SJCRH30 (cell line): Measurements from ENCODE around the gene RHAG. TPM values are rescaled to one million over a fixed set of nuclear protein-coding genes. Genes with fewer than 3 reads are reported as not detected.
"Not testable (repeated sequence)": the region's sequence is repeated elsewhere in the genome, so short reads cannot be mapped to it uniquely, and the experiment has no call there.

Source experiments
- DNase-seq, 2 experiments: peaks; one replicate each; pipeline ENCODE4 v3.0.0-alpha.2; 2015 to 2020
- H3K27ac ChIP-seq: fragments of 250-450 bp; sonication (Bioruptor Pico); 2 replicates; pipeline ENCODE4 v1.5.1; 2020; ENCODE audit warnings: mild to moderate bottlenecking, moderate library complexity
- H3K27me3 ChIP-seq: fragments of 250-450 bp; sonication (Bioruptor Pico); 2 replicates; pipeline ENCODE4 v1.5.1; 2020; ENCODE audit warnings: mild to moderate bottlenecking, moderate library complexity
- H3K36me3 ChIP-seq: fragments of 250-450 bp; sonication (Bioruptor Pico); 2 replicates; pipeline ENCODE4 v1.5.1; 2020; ENCODE audit warnings: mild to moderate bottlenecking, moderate library complexity
- H3K4me1 ChIP-seq: fragments of 250-450 bp; sonication (Bioruptor Pico); 2 replicates; pipeline ENCODE4 v1.5.1; 2020; ENCODE audit warnings: mild to moderate bottlenecking, moderate library complexity
- H3K4me3 ChIP-seq: fragments of 250-450 bp; sonication (Bioruptor Pico); 2 replicates; pipeline ENCODE4 v1.5.1; 2020; ENCODE audit warnings: mild to moderate bottlenecking, moderate library complexity
- H3K9me3 ChIP-seq: fragments of 250-450 bp; sonication (Bioruptor Pico); replicated peaks from 2 replicates; pipeline ENCODE4 v1.5.1; 2020; ENCODE audit warnings: mild to moderate bottlenecking, moderate library complexity
- total RNA-seq: library from RNA; depleted of rRNA; stranded (reverse); fragments of >200 nt; shearing (Covaris generic); gene quantifications from 2 replicates; pipeline ENCODE4 v1.2.3, GENCODE V29; 2014

The RHAG gene
- total RNA-seq, 1 experiment from 2014 or later: not detected

GRCh38 chr6:49647476-49647875 is 10.8 kb upstream of the RHAG start:
- Histone ChIP-seq H3K27ac (no peak overlapping the region), H3K27me3 (no peaks in the 10 kb centered on the region), H3K4me3 (no peak overlapping the region), H3K9me3 (no peaks in the 10 kb centered on the region), H3K4me1 (no peaks in the 10 kb centered on the region), H3K36me3 (no peaks in the 10 kb centered on the region)
- DNase-seq: no peak

GRCh38 chr6:49646942-49647341 is 10.3 kb upstream of the RHAG start:
- no peak overlapping the region for H3K4me3 ChIP-seq
- H3K27me3 ChIP-seq: no peaks in the 10 kb centered on the region
- H3K27ac ChIP-seq: no peak overlapping the region
- DNase-seq: no peak
- no peaks in the 10 kb centered on the region for H3K9me3 ChIP-seq
- no peaks in the 10 kb centered on the region for H3K36me3 ChIP-seq
- H3K4me1 ChIP-seq: no peaks in the 10 kb centered on the region

- Histone ChIP-seq H3K4me1 (no peaks in the 10 kb centered on the region), H3K27ac (no peak overlapping the region), H3K9me3 (no peaks in the 10 kb centered on the region), H3K4me3 (no peak overlapping the region), H3K36me3 (no peaks in the 10 kb centered on the region), H3K27me3 (no peaks in the 10 kb centered on the region)
- DNase-seq: no peak
These were observed 9.6 kb upstream of the RHAG start for GRCh38 chr6:49646130-49646824.

GRCh38 chr6:49645139-49645538 is 8.5 kb upstream of the RHAG start:
- DNase-seq: no peak
- Histone ChIP-seq H3K9me3 (no peaks in the 10 kb centered on the region), H3K4me3 (no peak overlapping the region), H3K27ac (no peak overlapping the region), H3K36me3 (no peaks in the 10 kb centered on the region), H3K27me3 (no peaks in the 10 kb centered on the region), H3K4me1 (no peaks in the 10 kb centered on the region)

GRCh38 chr6:49639177-49639817 is 2.7 kb upstream of the RHAG start:
- no peak for DNase-seq
- Histone ChIP-seq H3K4me3 (no peak overlapping the region), H3K27ac (no peak overlapping the region), H3K27me3 (no peaks in the 10 kb centered on the region), H3K9me3 (no peaks in the 10 kb centered on the region), H3K36me3 (no peaks in the 10 kb centered on the region), H3K4me1 (no peaks in the 10 kb centered on the region)

GRCh38 chr6:49637350-49637731 is 702 bp upstream of the RHAG start:
- no peak overlapping the region for H3K4me3 ChIP-seq
- H3K27ac ChIP-seq: no peak overlapping the region
- DNase-seq: no peak
- no peaks in the 10 kb centered on the region for H3K9me3 ChIP-seq
- no peaks in the 10 kb centered on the region for H3K27me3 ChIP-seq
- no peaks in the 10 kb centered on the region for H3K4me1 ChIP-seq
- no peaks in the 10 kb centered on the region for H3K36me3 ChIP-seq

GRCh38 chr6:49635978-49636712 is 494 bp downstream of the RHAG start:
- H3K9me3 ChIP-seq: no peaks in the 10 kb centered on the region
- no peaks in the 10 kb centered on the region for H3K36me3 ChIP-seq
- H3K4me3 ChIP-seq: no peak overlapping the region
- H3K4me1 ChIP-seq: no peaks in the 10 kb centered on the region
- no peaks in the 10 kb centered on the region for H3K27me3 ChIP-seq
- no peak overlapping the region for H3K27ac ChIP-seq
- no peak for DNase-seq

DNA sequence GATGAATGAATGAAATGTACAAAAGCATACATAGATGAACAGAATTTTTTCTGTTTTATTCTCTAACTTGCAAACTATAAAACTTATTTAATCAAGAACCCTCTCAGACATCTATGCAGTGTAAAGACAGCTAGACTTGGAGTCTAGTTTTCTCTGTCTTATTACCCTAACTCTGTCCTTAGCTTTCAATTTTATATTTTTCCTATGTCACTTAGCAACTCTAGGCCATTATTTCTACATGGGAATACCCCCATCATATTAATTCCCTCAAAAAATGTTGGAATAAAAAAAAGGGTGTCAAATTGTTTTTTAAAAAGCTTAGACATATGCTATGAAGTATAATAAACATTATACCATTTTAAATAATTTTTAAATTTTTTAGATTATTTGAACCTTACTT is 1.2 kb downstream of the RHAG start:
- Histone ChIP-seq H3K36me3 (no peaks in the 10 kb centered on the region), H3K4me3 (no peak overlapping the region), H3K27ac (no peak overlapping the region), H3K9me3 (no peaks in the 10 kb centered on the region), H3K4me1 (no peaks in the 10 kb centered on the region), H3K27me3 (no peaks in the 10 kb centered on the region)
- no peak for DNase-seq

GRCh38 chr6:49634836-49635218 is 1.8 kb downstream of the RHAG start:
- no peaks in the 10 kb centered on the region for H3K36me3 ChIP-seq
- H3K4me3 ChIP-seq: no peak overlapping the region
- no peak for DNase-seq
- no peaks in the 10 kb centered on the region for H3K27me3 ChIP-seq
- H3K9me3 ChIP-seq: no peaks in the 10 kb centered on the region
- no peak overlapping the region for H3K27ac ChIP-seq
- no peaks in the 10 kb centered on the region for H3K4me1 ChIP-seq

DNA sequence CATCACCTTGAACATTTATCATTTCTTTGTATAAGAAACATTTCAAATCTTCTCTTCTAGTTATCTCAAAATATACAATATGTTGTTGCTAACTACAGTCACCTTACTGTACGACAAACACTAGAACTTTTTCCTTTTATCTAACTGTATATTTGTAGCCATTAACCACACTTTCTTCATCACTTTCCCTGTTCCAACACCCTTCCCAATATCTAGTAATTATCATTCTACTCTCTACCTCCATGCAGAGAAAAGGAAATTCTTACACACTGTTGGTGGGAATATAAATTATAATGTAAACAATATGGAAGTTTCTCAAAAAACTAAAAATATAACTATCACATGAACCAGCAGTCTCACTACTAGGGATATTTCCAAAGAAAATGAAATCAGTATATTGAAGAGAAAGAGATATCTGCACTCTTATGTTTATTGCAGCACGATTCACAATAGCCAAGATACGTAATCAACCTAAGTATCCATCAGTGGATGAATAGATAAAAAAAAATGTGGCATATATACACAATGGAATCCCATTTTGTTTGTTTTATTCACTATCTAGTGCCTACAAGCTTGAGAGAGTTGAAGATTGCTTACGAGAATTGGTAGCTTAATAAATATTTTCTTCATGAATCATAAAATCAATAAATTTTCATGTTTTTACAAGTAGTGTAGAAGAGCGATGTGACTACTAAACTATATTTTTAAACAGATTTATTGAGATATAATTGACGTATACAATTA is 2.4 kb downstream of the RHAG start:
- Histone ChIP-seq H3K27ac (no peak overlapping the region), H3K4me3 (no peak overlapping the region), H3K4me1 (no peaks in the 10 kb centered on the region), H3K27me3 (no peaks in the 10 kb centered on the region), H3K36me3 (no peaks in the 10 kb centered on the region), H3K9me3 (no peaks in the 10 kb centered on the region)
- DNase-seq: no peak

GRCh38 chr6:49633541-49633940 is 3.1 kb downstream of the RHAG start:
- no peaks in the 10 kb centered on the region for H3K9me3 ChIP-seq
- H3K4me1 ChIP-seq: no peaks in the 10 kb centered on the region
- H3K36me3 ChIP-seq: no peaks in the 10 kb centered on the region
- no peak for DNase-seq
- H3K27me3 ChIP-seq: no peaks in the 10 kb centered on the region
- H3K27ac ChIP-seq: no peak overlapping the region
- no peak overlapping the region for H3K4me3 ChIP-seq

GRCh38 chr6:49632727-49633126 is 3.9 kb downstream of the RHAG start:
- Histone ChIP-seq H3K27ac (no peak overlapping the region), H3K4me3 (no peak overlapping the region), H3K36me3 (no peaks in the 10 kb centered on the region), H3K27me3 (no peaks in the 10 kb centered on the region), H3K9me3 (no peaks in the 10 kb centered on the region), H3K4me1 (no peaks in the 10 kb centered on the region)
- no peak for DNase-seq

DNA sequence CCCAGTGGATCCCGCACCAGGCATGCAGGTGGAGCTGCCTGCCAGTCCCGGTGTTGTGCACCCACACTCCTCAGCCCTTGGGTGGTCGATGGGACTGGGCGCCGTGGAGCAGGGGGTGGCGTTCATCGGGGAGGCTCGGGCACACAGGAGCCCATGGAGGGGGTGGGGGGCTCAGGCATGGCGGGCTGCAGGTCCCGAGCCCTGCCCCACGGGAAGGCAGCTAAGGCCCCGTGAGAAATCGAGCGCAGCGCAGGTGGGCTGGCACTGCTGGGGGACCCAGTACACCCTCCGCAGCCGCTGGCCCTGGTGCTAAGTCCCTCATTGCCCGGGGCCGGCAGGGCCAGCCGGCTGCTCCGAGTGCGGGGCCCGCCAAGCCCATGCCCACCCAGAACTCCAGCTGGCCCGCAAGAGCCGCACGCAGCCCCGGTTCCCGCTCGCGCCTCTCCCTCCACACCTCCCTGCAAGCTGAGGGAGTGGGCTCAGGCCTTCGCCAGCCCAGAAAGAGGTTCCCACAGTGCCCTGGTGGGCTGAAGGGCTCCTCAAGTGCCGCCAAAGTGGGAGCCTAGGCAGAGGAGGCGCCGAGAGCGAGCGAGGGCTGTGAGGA is 7.1 kb downstream of the RHAG start:
- not testable (repeated sequence) for H3K4me3 ChIP-seq, H3K4me1 ChIP-seq, H3K36me3 ChIP-seq, DNase-seq, H3K9me3 ChIP-seq, H3K27me3 ChIP-seq, H3K27ac ChIP-seq

DNA sequence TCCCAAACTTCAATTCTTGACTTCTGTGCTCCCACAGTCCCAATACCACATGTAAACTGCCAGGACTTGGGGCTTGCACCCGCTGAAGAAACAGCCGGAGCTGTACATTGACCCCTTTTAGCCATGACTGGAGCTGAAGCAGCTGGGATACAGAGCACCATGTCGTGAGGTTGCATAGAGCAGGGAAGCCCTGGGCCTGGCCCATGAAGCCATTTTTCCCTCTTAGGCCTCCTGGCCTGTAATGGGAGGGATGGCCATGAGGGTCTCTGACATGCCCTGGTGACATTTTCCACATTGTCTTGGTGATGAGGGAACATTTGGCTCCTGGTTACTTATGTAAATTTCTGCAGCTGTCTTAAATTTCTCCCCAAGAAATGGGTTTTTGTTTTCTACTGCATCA is 9.8 kb downstream of the RHAG start:
- Histone ChIP-seq H3K9me3 (no peaks in the 10 kb centered on the region), H3K4me1 (no peaks in the 10 kb centered on the region), H3K27me3 (no peaks in the 10 kb centered on the region), H3K27ac (no peak overlapping the region), H3K4me3 (no peak overlapping the region), H3K36me3 (no peaks in the 10 kb centered on the region)
- DNase-seq: no peak

DNA sequence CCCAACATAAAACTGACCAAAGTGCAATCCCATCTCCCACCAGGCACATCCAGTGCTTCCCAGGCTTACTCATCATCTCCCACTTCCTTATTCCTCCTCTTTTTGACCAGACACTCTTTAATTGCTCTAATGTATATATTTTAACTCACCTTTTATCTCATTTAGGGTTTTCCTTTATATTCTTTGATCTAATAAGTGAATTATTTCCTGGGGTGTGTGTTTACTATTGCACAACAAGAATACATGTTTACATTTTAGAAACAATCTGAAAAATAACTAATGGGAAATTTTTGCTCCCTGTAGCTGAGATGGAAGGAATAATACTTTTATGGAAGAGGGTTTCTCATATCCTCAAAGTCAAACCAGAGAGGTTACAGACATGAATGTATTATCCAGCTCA is 18.4 kb downstream of the RHAG start:
- no peaks in the 10 kb centered on the region for H3K27me3 ChIP-seq
- no peak for DNase-seq
- no peaks in the 10 kb centered on the region for H3K36me3 ChIP-seq
- H3K9me3 ChIP-seq: no peaks in the 10 kb centered on the region
- H3K27ac ChIP-seq: no peak overlapping the region
- H3K4me1 ChIP-seq: no peaks in the 10 kb centered on the region
- no peak overlapping the region for H3K4me3 ChIP-seq
